Measurements from ENCODE around the gene ODC1. TPM values are rescaled to one million over a fixed set of nuclear protein-coding genes. Genes with fewer than 3 reads are reported as not detected.

Gene ODC1
- total RNA-seq, 2 donors from 2014 or later: 41.5 to 44.6 TPM

- ATAC-seq: no peak
- no peak for DNase-seq
- intact Hi-C loops (cut with DNase I, micrococcal nuclease): no loop called here
Measured at GRCh38 chr2:10427618-10427949, 20.5 kb downstream of the ODC1 start.

GRCh38 chr2:10426726-10427617 lies 21.2 kb downstream of the ODC1 start:
- DNase-seq (no peak), ATAC-seq (no peak)
- intact Hi-C loops (cut with DNase I, micrococcal nuclease): no loop called here

GRCh38 chr2:10425699-10426098 lies 22.4 kb downstream of the ODC1 start:
- ATAC-seq: no peak
- DNase-seq: no peak
- intact Hi-C loops (cut with DNase I, micrococcal nuclease): no loop called here

GRCh38 chr2:10424916-10425505 lies 23.1 kb downstream of the ODC1 start:
- ATAC-seq (peak; percentile 1), DNase-seq (no peak)
- intact Hi-C loops (cut with DNase I, micrococcal nuclease): no loop called here

- no peak for ATAC-seq
- intact Hi-C loops (cut with DNase I, micrococcal nuclease): no loop called here
- DNase-seq: no peak
Measured at GRCh38 chr2:10424051-10424450, 24.1 kb downstream of the ODC1 start.

GRCh38 chr2:10423400-10423774 lies 24.7 kb downstream of the ODC1 start:
- ATAC-seq (no peak), DNase-seq (no peak)
- intact Hi-C loops (cut with DNase I, micrococcal nuclease): no loop called here

GRCh38 chr2:10422732-10423399 lies 25.3 kb downstream of the ODC1 start:
- intact Hi-C loops (cut with DNase I, micrococcal nuclease): no loop called here
- DNase-seq (no peak), ATAC-seq (no peak)

- intact Hi-C loops (cut with DNase I, micrococcal nuclease): no loop called here
- DNase-seq (no peak), ATAC-seq (no peak)
Measured at GRCh38 chr2:10422251-10422650, 25.9 kb downstream of the ODC1 start.

GRCh38 chr2:10419553-10420257 lies 28.4 kb downstream of the ODC1 start:
- intact Hi-C loops (cut with DNase I, micrococcal nuclease): loop anchor here (10.0 kb wide), 2 partner anchors 145 to 275 kb away; no protein-coding TSS in a partner anchor
- ATAC-seq: no peak

GRCh38 chr2:10417551-10418335 lies 30.4 kb downstream of the ODC1 start:
- peak; percentile 38 for ATAC-seq
- intact Hi-C loops (cut with DNase I, micrococcal nuclease): loop anchor here (10.0 kb wide), 2 partner anchors 143 to 273 kb away; no protein-coding TSS in a partner anchor
- DNase-seq: peak in 1 of 2 donors; percentile 41

More at GRCh38 chr2:10419553-10420257, 28.4 kb downstream of the ODC1 start:
- no peak for DNase-seq

GRCh38 chr2:10415640-10416039 lies 32.5 kb downstream of the ODC1 start:
- ATAC-seq: no peak
- intact Hi-C loops (cut with DNase I, micrococcal nuclease): loop anchor here (10.0 kb wide), 2 partner anchors 141 to 271 kb away; no protein-coding TSS in a partner anchor
- DNase-seq: no peak

GRCh38 chr2:10415048-10415447 lies 33.1 kb downstream of the ODC1 start:
- intact Hi-C loops (cut with DNase I, micrococcal nuclease): loop anchor here (10.0 kb wide), 2 partner anchors 140 to 270 kb away; no protein-coding TSS in a partner anchor
- DNase-seq (no peak), ATAC-seq (peak; percentile 13)

- intact Hi-C loops (cut with DNase I, micrococcal nuclease): loop anchor here (10.0 kb wide), 2 partner anchors 140 to 270 kb away; no protein-coding TSS in a partner anchor
- DNase-seq: no peak
- ATAC-seq: peak; percentile 5
Measured at GRCh38 chr2:10414591-10414990, 33.5 kb downstream of the ODC1 start.

GRCh38 chr2:10413991-10414451 lies 34.1 kb downstream of the ODC1 start:
- DNase-seq: peak; percentile 54 to 77
- intact Hi-C loops (cut with DNase I, micrococcal nuclease): loop anchor here (10.0 kb wide), 2 partner anchors 139 to 269 kb away; no protein-coding TSS in a partner anchor
- peak; percentile 75 for ATAC-seq

- DNase-seq (no peak), ATAC-seq (no peak)
- intact Hi-C loops (cut with DNase I, micrococcal nuclease): loop anchor here (10.0 kb wide), 2 partner anchors 139 to 269 kb away; no protein-coding TSS in a partner anchor
Measured at GRCh38 chr2:10413503-10413902, 34.6 kb downstream of the ODC1 start.

- intact Hi-C loops (cut with DNase I, micrococcal nuclease): loop anchor here (10.0 kb wide), 2 partner anchors 138 to 268 kb away; no protein-coding TSS in a partner anchor
- ATAC-seq (no peak), DNase-seq (peak in 1 of 2 donors; percentile 54)
Measured at GRCh38 chr2:10412380-10412779, 35.7 kb downstream of the ODC1 start.

- no peak for DNase-seq
- intact Hi-C loops (cut with DNase I, micrococcal nuclease): loop anchor here (10.0 kb wide), 2 partner anchors 137 to 267 kb away; no protein-coding TSS in a partner anchor
- ATAC-seq: no peak
Measured at GRCh38 chr2:10411557-10411956, 36.6 kb downstream of the ODC1 start.
